PFSK-1 (cell line): Measurements from ENCODE around the gene CDC16.

Source experiments
- FOXP2 ChIP-seq: optimal IDR thresholded peaks from 2 replicates; pipeline ENCODE3; 2011; ENCODE audit warnings: borderline replicate concordance, control low read depth, inconsistent platforms; ENCODE audit not compliant: insufficient read depth; ENCODE audit errors: extremely low read length, extremely low read depth
- POLR2AphosphoS5 ChIP-seq: IDR thresholded peaks from 2 replicates; pipeline ENCODE4 v1.6.1; 2012; ENCODE audit warnings: low read depth, mild to moderate bottlenecking, control low read depth, low read length, moderate library complexity

DNA sequence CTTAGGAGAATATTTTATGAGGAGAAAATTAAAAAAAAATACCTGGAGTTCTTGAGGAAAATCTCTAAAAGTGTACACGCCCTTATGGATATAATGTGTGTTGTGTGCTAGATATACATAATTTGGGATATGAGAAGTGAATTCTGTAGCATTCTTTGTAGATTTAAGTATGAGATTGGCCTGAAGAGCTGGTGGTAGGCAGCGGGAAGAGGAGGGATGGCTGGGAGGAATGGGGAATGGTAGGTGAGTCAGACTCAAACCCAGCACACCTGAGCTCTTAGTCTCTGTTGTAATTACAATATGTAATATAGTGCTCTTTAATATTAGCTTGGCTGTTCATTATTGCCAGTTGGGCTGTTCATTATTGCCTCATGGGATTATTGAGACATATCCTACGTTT is 86.6 kb downstream of the CDC16 start:
- TF ChIP-seq POLR2AphosphoS5 (no peak), FOXP2 (no peak)
